Smooth muscle cell of bladder (primary cell): ENCODE data around the gene METTL27. TPM values are rescaled to one million over a fixed set of nuclear protein-coding genes. Genes with fewer than 3 reads are reported as not detected.

Experiments used
- total RNA-seq: library from RNA; depleted of rRNA; stranded (reverse); fragments of >200 nt; gene quantifications from 2 replicates; pipeline ENCODE4 v1.2.3, GENCODE V29; 2014

The METTL27 gene
- 2.3 and 7.4 TPM in 2 replicates for total RNA-seq

GRCh38 chr7:73842067-73842976, at the start of gene METTL27:
TSS of gene METTL27 (minus strand) at chr7:73842516. CDS start at chr7:73842140, 376 bp downstream.

GRCh38 chr7:73860859-73861258, 18.5 kb upstream of the METTL27 start, which contains the start of gene TMEM270:
TSS of gene TMEM270 (plus strand) at chr7:73861159. CDS start at chr7:73861195, 36 bp downstream.

GRCh38 chr7:73830681-73831583, 11.4 kb downstream of the METTL27 start, which contains the start of gene CLDN4:
TSS of gene CLDN4 (plus strand) at chr7:73830996. CDS start at chr7:73831202, 206 bp downstream.

Other genes with a start within 250 kb of the METTL27 start
- gene MLXIPL, start 218.0 kb downstream of the METTL27 start, total RNA-seq = 0.37 and 0.57 TPM in 2 replicates
- gene VPS37D, start 174.7 kb downstream of the METTL27 start, total RNA-seq = 5.7 and 6.8 TPM in 2 replicates
- gene DNAJC30, start 159.1 kb downstream of the METTL27 start, total RNA-seq = 1.8 and 2.6 TPM in 2 replicates
- 57.7 and 61.8 TPM in 2 replicates for gene BUD23, start 158.9 kb downstream of the METTL27 start, total RNA-seq
- gene STX1A, start 122.8 kb downstream of the METTL27 start, total RNA-seq = 10.2 and 10.7 TPM in 2 replicates
- 5.7 and 6.1 TPM in 2 replicates for gene ABHD11, start 103.7 kb downstream of the METTL27 start, total RNA-seq
- gene CLDN3, start 72.2 kb downstream of the METTL27 start, total RNA-seq = not detected in 2 replicates
- gene CLDN4, start 11.5 kb downstream of the METTL27 start, total RNA-seq = 0.14 and 1.5 TPM in 2 replicates
- not detected in 2 replicates for gene TMEM270, start 18.6 kb upstream of the METTL27 start, total RNA-seq
- 1.8 and 4.2 TPM in 2 replicates for gene ELN, start 185.7 kb upstream of the METTL27 start, total RNA-seq
- 36.6 and 57.0 TPM in 2 replicates for gene LIMK1, start 241.3 kb upstream of the METTL27 start, total RNA-seq